Measurements from ENCODE around the gene NR5A1. TPM values are rescaled to one million over a fixed set of nuclear protein-coding genes. Genes with fewer than 3 reads are reported as not detected.

The NR5A1 gene
- total and polyA plus RNA-seq, 2 experiments from 2014 or later, result 0.21 TPM; not detected in 1

- no peak for TF ChIP-seq ZNF462 (CRISPR knock-in tag; IDR thresholded peaks at IDR 0.05)
- no peak for TF ChIP-seq POLR2AphosphoS5 (IDR thresholded peaks at IDR 0.05; ENCODE audit: low read depth)
- TF ChIP-seq EZH2phosphoT487 (IDR thresholded peaks at IDR 0.05; ENCODE audit: unreplicated experiment), result no peak
- no peak for TF ChIP-seq STAT1 (IDR thresholded peaks at IDR 0.05; ENCODE audit: unreplicated experiment)
- TF ChIP-seq ZNF114 (CRISPR knock-in tag; IDR thresholded peaks at IDR 0.05), result no peak
- no peak for TF ChIP-seq NANOG (IDR thresholded peaks at IDR 0.05; ENCODE audit: borderline replicate concordance)
Measured at GRCh38 chr9:124504530-124505005, 2.6 kb downstream of the NR5A1 start (continued).

GRCh38 chr9:124503713-124504529, 3.3 kb downstream of the NR5A1 start:
- H3K9me2 ChIP-seq (ENCODE audit: insufficient read depth), result no peaks in the 10 kb centered on the region
- TF ChIP-seq STAT1 (IDR thresholded peaks at IDR 0.05; ENCODE audit: unreplicated experiment), result no peak
- peak; percentile 83 for TF ChIP-seq EZH2phosphoT487 (IDR thresholded peaks at IDR 0.05; ENCODE audit: unreplicated experiment)
- TF ChIP-seq CREB1 (CRISPR knock-in tag; IDR thresholded peaks at IDR 0.05; ENCODE audit: low read depth), result no peak
- TF ChIP-seq EZH2 (IDR thresholded peaks at IDR 0.05; ENCODE audit: low read depth, unreplicated experiment), result peak; percentile 99
- TF ChIP-seq ZNF462 (CRISPR knock-in tag; IDR thresholded peaks at IDR 0.05), result no peak
- Mint-ChIP-seq H3K4me1 (peaks cover 16% of the 10 kb centered on the region), H3K9me3 (peaks cover 3% of the 10 kb centered on the region; the same call in 2 of the 3 replicates), H3K4me3 (peak overlapping the region; percentile 75), H3K27me3 (ENCODE audit: insufficient read depth, low read depth, poor library complexity) (peaks cover 55% of the 10 kb centered on the region), H3K36me3 (ENCODE audit: low read depth) (no peaks in the 10 kb centered on the region; the same call in 2 of the 3 replicates), H3K27ac (no peak overlapping the region)
- H2AFZ ChIP-seq, result peak overlapping the region; percentile 97
- DNase-seq (ENCODE audit: low spot score) (peak; percentile 52), ATAC-seq (peak; percentile 1; the same call in 2 of the 3 replicates)
- H3K36me3 ChIP-seq (ENCODE audit: insufficient read depth), result no peaks in the 10 kb centered on the region
- H3K4me3 ChIP-seq, result peak overlapping the region; percentile 57
- H3K4me2 ChIP-seq, result peak overlapping the region; percentile 83
- peaks cover 7% of the 10 kb centered on the region; the same call in 1 of the 2 replicates for H3K4me1 ChIP-seq (ENCODE audit: insufficient read depth)
- H3K79me2 ChIP-seq (replicated peaks; ENCODE audit: insufficient read depth), result no peaks in the 10 kb centered on the region
- H3K27ac ChIP-seq (ENCODE audit: low read depth), result no peak overlapping the region
- no peaks in the 10 kb centered on the region; the same call in 1 of the 2 replicates for H4K20me1 ChIP-seq (replicated peaks; ENCODE audit: insufficient read depth)
- peaks cover 62% of the 10 kb centered on the region for H3K27me3 ChIP-seq (ENCODE audit: insufficient read depth)
- H3F3A ChIP-seq (replicated peaks; ENCODE audit: low read depth), result 0 out of 2 replicates have a peak, but pooled peaks cover 3% of the 10 kb centered on the region

Measured in GM23338 (cell line).